Breast epithelium (tissue), 3 donors: ENCODE data around the gene GOLGA8A.
"Not testable (repeated sequence)": the region's sequence is repeated elsewhere in the genome, so short reads cannot be mapped to it uniquely, and the experiment has no call there.

Source experiments
- CTCF ChIP-seq, 3 donors: fragments of 450-650 bp; IDR thresholded peaks; one replicate each; pipeline ENCODE4 v1.5.1; 2016 to 2017; ENCODE audit warnings: antibody characterized with exemption in 3 of 3, mild to moderate bottlenecking in 3 of 3, moderate library complexity in 3 of 3
- POLR2AphosphoS5 ChIP-seq, 3 donors: sonication (generic); formaldehyde crosslinking; IDR thresholded peaks; one replicate each; pipeline ENCODE4 v1.6.1; 2017; ENCODE audit warnings: antibody characterized with exemption in 3 of 3

GRCh38 chr15:34389594-34390086 lies 48.0 kb downstream of the GOLGA8A start:
- not testable (repeated sequence) for TF ChIP-seq CTCF, POLR2AphosphoS5 (IDR thresholded peaks at IDR 0.05)
